HepG2 (cell line): ENCODE results near the gene PROC. TPM values are rescaled to one million over a fixed set of nuclear protein-coding genes. Genes with fewer than 3 reads are reported as not detected.
A peak's percentile ranks its signal among the peaks of the same experiment; 100 is the strongest.

Experiments
- HBP1 ChIP-seq: IDR thresholded peaks from 2 replicates; pipeline ENCODE4 v1.6.1; 2016; ENCODE audit warnings: low read depth, control low read depth
- NAIF1 ChIP-seq: sonication (generic); formaldehyde crosslinking; IDR thresholded peaks from 2 replicates; pipeline ENCODE4 v1.5.0; 2020; ENCODE audit warnings: mild to moderate bottlenecking, missing genetic modification reagents, borderline replicate concordance
- POLR2G ChIP-seq: fragments of 200-400 bp; formaldehyde crosslinking; IDR thresholded peaks from 2 replicates; pipeline ENCODE4 v1.6.1; 2018; ENCODE audit warnings: mild to moderate bottlenecking, low read depth, low read length, moderate library complexity
- SOX13 ChIP-seq, 3 experiments: fragments of 450-650 bp in 1 of 3; sonication (generic) in 1 of 3; formaldehyde crosslinking in 1 of 3; IDR thresholded peaks in 2 of 3; conservative IDR thresholded peaks in 1 of 3; 2 replicates each; pipeline versions ENCODE4 v1.5.0 to v1.6.1; 2016 to 2020; ENCODE audit warnings: antibody characterized with exemption in 1 of 3, mild to moderate bottlenecking in 1 of 3, missing compliant biosample characterization in 1 of 3, missing genetic modification reagents in 1 of 3, moderate library complexity in 1 of 3
- ZBED4 ChIP-seq: sonication (generic); formaldehyde crosslinking; IDR thresholded peaks from 2 replicates; pipeline ENCODE4 v1.4.0; 2020; ENCODE audit warnings: missing genetic modification reagents, borderline replicate concordance
- ZBTB37 ChIP-seq: sonication (generic); formaldehyde crosslinking; IDR thresholded peaks from 2 replicates; pipeline ENCODE4 v1.4.0; 2020; ENCODE audit warnings: mild to moderate bottlenecking, missing genetic modification reagents
- ZNF318 ChIP-seq: sonication (generic); formaldehyde crosslinking; IDR thresholded peaks from 2 replicates; pipeline ENCODE4 v1.4.0; 2020; ENCODE audit warnings: mild to moderate bottlenecking, missing genetic modification reagents
- ZNF710 ChIP-seq: sonication (generic); formaldehyde crosslinking; IDR thresholded peaks from 2 replicates; pipeline ENCODE4 v1.5.0; 2020; ENCODE audit warnings: mild to moderate bottlenecking, missing genetic modification reagents, borderline replicate concordance
- polyA plus RNA-seq, 8 experiments: library from polyadenylated mRNA; depleted of rRNA in 3 of 8; stranded (reverse) in 7 of 8; unstranded in 1 of 8; fragments of >200 nt; fragmentation: Illumina TruSeq in 4 of 8; extraction: Trizol in 4 of 8; gene quantifications; 2 replicates each; pipeline versions ENCODE4 v1.2.1 to v1.2.3, GENCODE V29; 2011 to 2016; ENCODE audit warnings: low read depth in 4 of 8, missing spikeins in 1 of 8, mixed read lengths in 1 of 8; ENCODE audit not compliant: insufficient read depth in 1 of 8
- total RNA-seq, 5 experiments: library from RNA; depleted of rRNA; stranded (reverse); fragments of >200 nt; fragmentation: Illumina TruSeq; extraction: Trizol; gene quantifications; 2 replicates each; pipeline ENCODE4 v1.2.3, GENCODE V29; 2016; ENCODE audit warnings: low read depth in 1 of 5

Gene PROC
- total and polyA plus RNA-seq, 2 of the 13 experiments (the other 11 are each of a cell fraction or from before 2014, with no cell fraction given), result 134 to 185 TPM

- TF ChIP-seq ZNF318 (no peak), ZBTB37 (CRISPR knock-in tag) (peak; percentile 38; the same call in 1 of the 2 replicates), POLR2G (no peak), NAIF1 (CRISPR knock-in tag) (no peak), ZNF710 (CRISPR knock-in tag) (no peak), HBP1 (CRISPR knock-in tag) (no peak), ZBED4 (CRISPR knock-in tag) (peak; percentile 73; the same call in 1 of the 2 replicates), SOX13 (IDR thresholded peaks at IDR 0.05) (no peak), SOX13 (CRISPR knock-in tag; conservative IDR thresholded peaks at IDR 0.05 in 1 of 2, IDR thresholded peaks at IDR 0.05 in 1 of 2) (peak in 1 of 2 experiments; percentile 52; a peak in 1 of 4 replicates)
Observed at GRCh38 chr2:127413782-127414637, 4.2 kb upstream of the PROC start (continued).
